Measurements from ENCODE around the gene BAD. TPM values are rescaled to one million over a fixed set of nuclear protein-coding genes. Genes with fewer than 3 reads are reported as not detected.
A peak's percentile ranks its signal among the peaks of the same experiment; 100 is the strongest.

Gene BAD
- total RNA-seq (2013; cell fraction: nucleolus; rRNA removed) = 14.0 and 18.4 TPM in 2 replicates
- 67.2 and 68.2 TPM in 2 replicates for total RNA-seq (2014; rRNA removed)
- 11.7 and 14.3 TPM in 2 replicates for total RNA-seq (2014; rRNA removed; fragmentation: Illumina TruSeq; extraction: Trizol)
- total RNA-seq (2021) = 41.0 and 41.1 TPM in 2 replicates
- polyA plus RNA-seq (2011; ENCODE audit: low read depth) = 14.3 TPM
- polyA plus RNA-seq (2011; rRNA removed) = 16.1 and 38.1 TPM in 2 replicates
- polyA plus RNA-seq (2011; cell fraction: cytosol; rRNA removed) = 55.1 and 86.9 TPM in 2 replicates
- 29.9 and 33.6 TPM in 2 replicates for polyA plus RNA-seq (2011; cell fraction: nucleus; rRNA removed)
- polyA plus RNA-seq (2012) = 28.7 and 31.3 TPM in 2 replicates
- 1.1 and 6.7 TPM in 2 replicates for polyA plus RNA-seq (2014; fragmentation: Illumina TruSeq; extraction: Trizol)
- polyA plus RNA-seq (2014; fragmentation: Nextera tagmentation; extraction: Ambion mirVana) = 1 to 10 TPM; 1.5 to 7.4 TPM
- polyA plus RNA-seq (2014; rRNA removed) = 61.8 and 85.7 TPM in 2 replicates
- 10 to 100 TPM; 62.6 to 65.5 TPM for polyA plus RNA-seq (2016; fragmentation: Nextera tagmentation; extraction: Ambion mirVana)
- 5.2 and 13.9 TPM in 2 replicates for polyA minus RNA-seq (2011; rRNA and poly(A)+ RNA removed)
- 5.6 and 10.4 TPM in 2 replicates for polyA minus RNA-seq (2011; cell fraction: cytosol; rRNA and poly(A)+ RNA removed)
- polyA minus RNA-seq (2011; cell fraction: nucleus; rRNA and poly(A)+ RNA removed) = 11.1 and 23.5 TPM in 2 replicates
- percentile 65 among the genes with signal in this experiment for Bru-seq, nascent RNA
- percentile 66 among the genes with signal in this experiment for BruChase-seq, experiment 1, labeled RNA remaining after a 6-hour chase
- percentile 65 among the genes with signal in this experiment for BruChase-seq, experiment 2, labeled RNA remaining after a 2-hour chase
- long read RNA-seq, experiment 1, transcript BAD-201 (4 exons, 929 nt) = major isoform, 31 of 49 reads
- long read RNA-seq, experiment 1, transcript BAD-203 (3 exons, 1,157 nt) = minor isoform, 8 of 49 reads
- long read RNA-seq, experiment 1, partial matches to known transcripts = 0 of 49 reads
- long read RNA-seq, experiment 1, other reads (novel, unspliced or antisense) = 7 of 49 reads
- long read RNA-seq, experiment 2, transcript BAD-201 (4 exons, 929 nt) = major isoform, 13 of 20 reads
- long read RNA-seq, experiment 2, partial matches to known transcripts = 0 of 20 reads
- long read RNA-seq, experiment 2, other reads (novel, unspliced or antisense) = 4 of 20 reads

DNA sequence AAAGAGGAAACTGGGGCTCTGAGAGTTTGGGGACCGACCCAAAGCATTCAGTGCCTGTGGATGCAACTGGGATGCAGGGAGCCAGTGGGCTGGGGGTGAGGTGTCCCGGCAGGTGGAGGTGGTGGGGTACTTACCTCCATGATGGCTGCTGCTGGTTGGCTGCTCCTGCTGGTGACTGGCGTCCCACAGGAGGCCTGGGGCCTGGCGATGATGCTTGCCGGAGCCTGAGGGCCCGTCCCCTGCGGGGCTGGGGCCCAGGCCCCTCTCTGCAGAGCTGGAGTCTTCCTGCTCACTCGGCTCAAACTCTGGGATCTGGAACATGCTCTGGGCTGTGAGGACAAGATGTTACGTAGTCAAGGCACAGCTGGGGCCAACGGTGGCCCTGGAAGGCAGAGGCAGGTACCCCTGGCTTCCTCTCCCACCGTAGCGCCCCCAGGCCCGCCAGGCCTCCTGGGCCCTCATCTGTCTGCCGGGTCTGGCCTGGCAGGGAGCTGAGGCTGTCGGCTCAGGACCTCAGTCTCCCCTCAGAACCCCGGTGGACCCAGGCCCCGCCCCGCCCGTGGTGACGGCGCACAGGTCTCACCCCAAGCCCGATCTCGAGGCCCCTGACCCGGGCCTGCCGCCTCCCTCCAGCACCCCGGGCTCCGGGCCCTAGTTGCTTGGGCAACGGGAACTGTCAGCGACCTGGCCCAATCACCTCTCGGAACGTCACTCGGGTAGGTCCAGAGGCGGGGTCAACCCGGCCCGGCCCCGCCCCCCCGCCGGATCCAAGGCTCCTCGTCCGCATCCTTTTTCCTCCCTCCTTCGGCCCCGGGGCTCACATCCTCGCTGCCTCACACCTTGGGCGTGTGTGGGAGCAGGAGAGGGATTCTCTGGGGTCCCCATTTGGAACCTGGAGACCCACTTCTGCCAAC lies at the start of gene BAD:
Gene BAD (minus strand): TSS at position 618 of the 914 bp plus-strand sequence. CDS start 297 bp downstream, at position 321.
- intact Hi-C loops (cut with micrococcal nuclease; ENCODE audit: unreplicated experiment) = no loop called here
- ChIA-PET CTCF (interaction anchor here (0.6 to 5.5 kb wide), 11 partner anchors 14 to 80 kb away, joined by 3 to 46 read pairs (median 4); partner anchors contain the start of genes CATSPERZ, ESRRA, FERMT3 and PLCB3), SMC1A (ENCODE audit: uncharacterized antibody, unreplicated experiment) (interaction anchor here (0.6 to 3.5 kb wide), 7 partner anchors 13 to 142 kb away, joined by 3 to 16 read pairs (median 5); partner anchors contain the start of genes CATSPERZ, FERMT3, PRDX5 and TRMT112), POLR2A (interaction anchor here (0.8 to 6.2 kb wide), 11 partner anchors 9 to 103 kb away, joined by 3 to 92 read pairs (median 8); partner anchors contain the start of genes ESRRA, FERMT3, FKBP2 and PRDX5), RAD21 (ENCODE audit: unreplicated experiment) (interaction anchor here (0.6 to 2.7 kb wide), 9 partner anchors 13 to 80 kb away, joined by 3 to 10 read pairs (median 6); partner anchors contain the start of genes FERMT3, NUDT22, PRDX5 and TRMT112)
- FAIRE-seq = peak; percentile 76
- peak within 1 kb of the TSS; percentile 86 for H3K4me3 ChIP-seq
- no peaks in the 10 kb centered on the region for H3K27me3 ChIP-seq (replicated peaks in 1 of 2; ENCODE audit: control insufficient read depth in 2 of 2, insufficient read depth in 2 of 2, low read length in 1 of 2)
- BruUV-seq (replicated peaks) = TSS peak; percentile 83
- DNase-seq (ENCODE audit: low read depth, low spot score) = no peak
- peaks cover 15% of the 10 kb centered on the region for H3K79me2 ChIP-seq (ENCODE audit: control insufficient read depth, insufficient read depth, low read length)
- H4K20me1 ChIP-seq (ENCODE audit: control insufficient read depth, insufficient read depth) = no peaks in the 10 kb centered on the region
- peak within 1 kb of the TSS; percentile 81 for H3K9ac ChIP-seq (ENCODE audit: control insufficient read depth, insufficient read depth, low read length)
- peak within 1 kb of the TSS; percentile 91 for H3K27ac ChIP-seq (ENCODE audit: control insufficient read depth, insufficient read depth)
- peak within 1 kb of the TSS; percentile 93 for H3K4me2 ChIP-seq (ENCODE audit: control insufficient read depth, insufficient read depth)
- H2AFZ ChIP-seq (ENCODE audit: control insufficient read depth, low read depth, low read length) = peak within 1 kb of the TSS; percentile 96
- peaks cover 7% of the 10 kb centered on the region for H3K4me1 ChIP-seq (ENCODE audit: control insufficient read depth, insufficient read depth, low read length)
- H3K9me3 ChIP-seq (replicated peaks; ENCODE audit: control insufficient read depth, insufficient read depth, low read length) = no peaks in the 10 kb centered on the region
- in situ Hi-C loops (cut with MboI) = no loop called here
- peaks cover 0 to 2% of the 10 kb centered on the region in 2 experiments; a peak in 2 of 4 replicates for H3K36me3 ChIP-seq (ENCODE audit: control insufficient read depth in 2 of 2, insufficient read depth in 2 of 2, low read length in 1 of 2)
- ATAC-seq = peak; percentile 94
- 2% methylated on average over 37 of the region's 44 CpGs for WGBS (ENCODE audit: insufficient coverage, insufficient replicate concordance, low lambda C conversion rate, missing lambda C conversion rate)
- TF ChIP-seq RB1 (IDR thresholded peaks at IDR 0.05; ENCODE audit: borderline replicate concordance) (no peak), NFIC (IDR thresholded peaks at IDR 0.05; ENCODE audit: low read depth, low read length) (no peak), POU2F2 (IDR thresholded peaks at IDR 0.05; ENCODE audit: borderline replicate concordance, low read depth, low read length) (peak; percentile 37; the same call in 1 of the 3 replicates), NBN (IDR thresholded peaks at IDR 0.05) (peak; percentile 64; the same call in 1 of the 2 replicates), CHD1 (IDR thresholded peaks at IDR 0.05; ENCODE audit: low read depth, low read length) (no peak), GATAD2B (conservative IDR thresholded peaks at IDR 0.05; ENCODE audit: low read depth) (no peak; the same call in 1 of the 2 replicates), EED (IDR thresholded peaks at IDR 0.05; ENCODE audit: low read depth) (no peak; the same call in 1 of the 2 replicates)
- TF ChIP-seq, protein P1, sequence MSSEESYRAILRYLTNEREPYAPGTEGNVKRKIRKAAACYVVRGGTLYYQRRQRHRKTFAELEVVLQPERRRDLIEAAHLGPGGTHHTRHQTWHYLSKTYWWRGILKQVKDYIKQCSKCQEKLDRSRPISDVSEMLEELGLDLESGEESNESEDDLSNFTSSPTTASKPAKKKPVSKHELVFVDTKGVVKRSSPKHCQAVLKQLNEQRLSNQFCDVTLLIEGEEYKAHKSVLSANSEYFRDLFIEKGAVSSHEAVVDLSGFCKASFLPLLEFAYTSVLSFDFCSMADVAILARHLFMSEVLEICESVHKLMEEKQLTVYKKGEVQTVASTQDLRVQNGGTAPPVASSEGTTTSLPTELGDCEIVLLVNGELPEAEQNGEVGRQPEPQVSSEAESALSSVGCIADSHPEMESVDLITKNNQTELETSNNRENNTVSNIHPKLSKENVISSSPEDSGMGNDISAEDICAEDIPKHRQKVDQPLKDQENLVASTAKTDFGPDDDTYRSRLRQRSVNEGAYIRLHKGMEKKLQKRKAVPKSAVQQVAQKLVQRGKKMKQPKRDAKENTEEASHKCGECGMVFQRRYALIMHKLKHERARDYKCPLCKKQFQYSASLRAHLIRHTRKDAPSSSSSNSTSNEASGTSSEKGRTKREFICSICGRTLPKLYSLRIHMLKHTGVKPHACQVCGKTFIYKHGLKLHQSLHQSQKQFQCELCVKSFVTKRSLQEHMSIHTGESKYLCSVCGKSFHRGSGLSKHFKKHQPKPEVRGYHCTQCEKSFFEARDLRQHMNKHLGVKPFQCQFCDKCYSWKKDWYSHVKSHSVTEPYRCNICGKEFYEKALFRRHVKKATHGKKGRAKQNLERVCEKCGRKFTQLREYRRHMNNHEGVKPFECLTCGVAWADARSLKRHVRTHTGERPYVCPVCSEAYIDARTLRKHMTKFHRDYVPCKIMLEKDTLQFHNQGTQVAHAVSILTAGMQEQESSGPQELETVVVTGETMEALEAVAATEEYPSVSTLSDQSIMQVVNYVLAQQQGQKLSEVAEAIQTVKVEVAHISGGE (CRISPR knock-in tag; IDR thresholded peaks at IDR 0.05) = no peak
- TF ChIP-seq, protein P2, sequence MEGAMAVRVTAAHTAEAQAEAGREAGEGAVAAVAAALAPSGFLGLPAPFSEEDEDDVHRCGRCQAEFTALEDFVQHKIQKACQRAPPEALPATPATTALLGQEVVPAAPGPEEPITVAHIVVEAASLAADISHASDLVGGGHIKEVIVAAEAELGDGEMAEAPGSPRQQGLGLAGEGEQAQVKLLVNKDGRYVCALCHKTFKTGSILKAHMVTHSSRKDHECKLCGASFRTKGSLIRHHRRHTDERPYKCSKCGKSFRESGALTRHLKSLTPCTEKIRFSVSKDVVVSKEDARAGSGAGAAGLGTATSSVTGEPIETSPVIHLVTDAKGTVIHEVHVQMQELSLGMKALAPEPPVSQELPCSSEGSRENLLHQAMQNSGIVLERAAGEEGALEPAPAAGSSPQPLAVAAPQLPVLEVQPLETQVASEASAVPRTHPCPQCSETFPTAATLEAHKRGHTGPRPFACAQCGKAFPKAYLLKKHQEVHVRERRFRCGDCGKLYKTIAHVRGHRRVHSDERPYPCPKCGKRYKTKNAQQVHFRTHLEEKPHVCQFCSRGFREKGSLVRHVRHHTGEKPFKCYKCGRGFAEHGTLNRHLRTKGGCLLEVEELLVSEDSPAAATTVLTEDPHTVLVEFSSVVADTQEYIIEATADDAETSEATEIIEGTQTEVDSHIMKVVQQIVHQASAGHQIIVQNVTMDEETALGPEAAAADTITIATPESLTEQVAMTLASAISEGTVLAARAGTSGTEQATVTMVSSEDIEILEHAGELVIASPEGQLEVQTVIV (IDR thresholded peaks at IDR 0.05; ENCODE audit: borderline replicate concordance, partially characterized antibody) = no peak
